Heart left ventricle (tissue), 13 donors: ENCODE data around the gene MXI1.

Experiments
- POLR2A ChIP-seq, 2 donors: fragments of 450-650 bp; IDR thresholded peaks; one replicate each; pipeline ENCODE4 v1.6.1; 2017; ENCODE audit warnings: antibody characterized with exemption in 2 of 2, mild to moderate bottlenecking in 2 of 2, moderate library complexity in 2 of 2
- TF ChIP-seq, protein P1 (sequence below), 12 donors: fragments of 200-600 bp; sonication (generic) in 4 of 12; IDR thresholded peaks; one replicate each; pipeline versions ENCODE4 v1.5.0 to v1.8.0; 2018 to 2022; ENCODE audit warnings: antibody characterized with exemption in 12 of 12, mild to moderate bottlenecking in 5 of 12
- donor health status: ischemic (EF 13 %, LVEDD 7.1; RV severe dilation, severe dysfunction).
- donor health status: DM: no; HTN: yes; CAD: no.
- donor health status: DM: no; HTN: no; CAD: no.
- donor health status: ischemic (EF 25% LVEDD 6.9; RV normal size, moderate dysfunction).
- donor health status: ischemic (EF 25% LVEDD 5.7; RV mildly dilated, moderate dysfunction).
- donor health status: ischemic (EF 35%, LVEDD 5.7; RV mildly dilated, moderate dysfunction).
- donor health status: nonischemic (EF 11% LVEDD 7.7; RV severe dilation, severe dysfunction).
- donor health status: DM: yes; HTN: yes; CAD: no.
- donor health status: PGD.
- donor health status: ischemic (EF 29% LVEDD 5.4; RV normal size, mild dysfunction).
- donor health status: nonischemic (EF 23%, LVEDD 6.1; RV moderate dilation, normal function).

GRCh38 chr10:110170142-110170971 lies 37.0 kb upstream of the MXI1 start:
- TF ChIP-seq, protein P1, sequence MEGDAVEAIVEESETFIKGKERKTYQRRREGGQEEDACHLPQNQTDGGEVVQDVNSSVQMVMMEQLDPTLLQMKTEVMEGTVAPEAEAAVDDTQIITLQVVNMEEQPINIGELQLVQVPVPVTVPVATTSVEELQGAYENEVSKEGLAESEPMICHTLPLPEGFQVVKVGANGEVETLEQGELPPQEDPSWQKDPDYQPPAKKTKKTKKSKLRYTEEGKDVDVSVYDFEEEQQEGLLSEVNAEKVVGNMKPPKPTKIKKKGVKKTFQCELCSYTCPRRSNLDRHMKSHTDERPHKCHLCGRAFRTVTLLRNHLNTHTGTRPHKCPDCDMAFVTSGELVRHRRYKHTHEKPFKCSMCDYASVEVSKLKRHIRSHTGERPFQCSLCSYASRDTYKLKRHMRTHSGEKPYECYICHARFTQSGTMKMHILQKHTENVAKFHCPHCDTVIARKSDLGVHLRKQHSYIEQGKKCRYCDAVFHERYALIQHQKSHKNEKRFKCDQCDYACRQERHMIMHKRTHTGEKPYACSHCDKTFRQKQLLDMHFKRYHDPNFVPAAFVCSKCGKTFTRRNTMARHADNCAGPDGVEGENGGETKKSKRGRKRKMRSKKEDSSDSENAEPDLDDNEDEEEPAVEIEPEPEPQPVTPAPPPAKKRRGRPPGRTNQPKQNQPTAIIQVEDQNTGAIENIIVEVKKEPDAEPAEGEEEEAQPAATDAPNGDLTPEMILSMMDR (IDR thresholded peaks at IDR 0.05), result no peak
- TF ChIP-seq POLR2A (IDR thresholded peaks at IDR 0.05), result no peak
